OCI-LY7 (cell line): ENCODE measurements around the gene WNK2.

Experiments
- CTCF ChIP-seq: fragments of 200-600 bp; sonication (generic); conservative IDR thresholded peaks from 2 replicates; pipeline ENCODE4 v1.5.1; 2014; ENCODE audit warnings: mild to moderate bottlenecking, antibody characterized with exemption, low read length, moderate library complexity, mixed read lengths
- EZH2phosphoT487 ChIP-seq: fragments of 200-600 bp; sonication (generic); IDR thresholded peaks from 2 replicates; pipeline ENCODE4 v1.6.1; 2018; ENCODE audit warnings: low read depth, borderline replicate concordance, mild to moderate bottlenecking, mixed run types, antibody characterized with exemption, low read length, moderate library complexity, mixed read lengths

GRCh38 chr9:93295456-93296076 lies 111.6 kb downstream of the WNK2 start:
- TF ChIP-seq CTCF (no peak), EZH2phosphoT487 (no peak)
